Fibroblast of skin of back (primary cell): ENCODE measurements around the gene RPP30.

Experiments
- DNase-seq: peaks from one replicate; pipeline ENCODE4 v3.0.0-alpha.2; 2013

The RPP30 gene

GRCh38 chr10:90947030-90947960 lies 75.5 kb downstream of the RPP30 start:
- DNase-seq = peak; percentile 75
